ENCODE data around the gene HOXA6. TPM values are rescaled to one million over a fixed set of nuclear protein-coding genes. Genes with fewer than 3 reads are reported as not detected.

The HOXA6 gene
- total and polyA plus RNA-seq, 10 of the 15 experiments (the other 5 are each of a cell fraction or from before 2014, with no cell fraction given): 0.08 TPM; not detected in 9

- DNase-seq (ENCODE audit: low read depth, low spot score) (no peak), ATAC-seq (no peak), FAIRE-seq (no peak)
- in situ Hi-C loops (cut with MboI) (no loop called here), intact Hi-C loops (cut with micrococcal nuclease; ENCODE audit: unreplicated experiment) (no loop called here)
- Histone ChIP-seq H3K4me1 (ENCODE audit: control insufficient read depth, insufficient read depth, low read length) (no peaks in the 10 kb centered on the region; the same call in 1 of the 2 replicates), H2AFZ (ENCODE audit: control insufficient read depth, low read depth, low read length) (no peak overlapping the region), H3K27ac (ENCODE audit: control insufficient read depth, insufficient read depth) (no peak overlapping the region), H3K36me3 (ENCODE audit: control insufficient read depth in 2 of 2, insufficient read depth in 2 of 2, low read length in 1 of 2) (no peaks in the 10 kb centered on the region), H3K4me2 (ENCODE audit: control insufficient read depth, insufficient read depth) (no peak overlapping the region), H3K9ac (ENCODE audit: control insufficient read depth, insufficient read depth, low read length) (no peak overlapping the region), H3K79me2 (ENCODE audit: control insufficient read depth, insufficient read depth, low read length) (no peaks in the 10 kb centered on the region), H3K9me3 (replicated peaks; ENCODE audit: control insufficient read depth, insufficient read depth, low read length) (no peaks in the 10 kb centered on the region; the same call in 2 of the 3 replicates), H3K27me3 (replicated peaks in 1 of 2; ENCODE audit: control insufficient read depth in 2 of 2, insufficient read depth in 2 of 2, low read length in 1 of 2) (peaks cover 8 to 30% of the 10 kb centered on the region in 2 experiments), H3K4me3 (no peak overlapping the region), H4K20me1 (ENCODE audit: control insufficient read depth, insufficient read depth) (no peaks in the 10 kb centered on the region)
- ChIA-PET SMC1A (ENCODE audit: uncharacterized antibody, unreplicated experiment) (interaction anchor here (0.6 kb wide), 1 partner anchor 12 kb away, joined by 4 read pairs; no protein-coding TSS in a partner anchor), POLR2A (no interaction called here), CTCF (interaction anchor here (1.1 kb wide), 1 partner anchor 12 kb away, joined by 3 read pairs; no protein-coding TSS in a partner anchor), RAD21 (ENCODE audit: unreplicated experiment) (no interaction called here)
- no peak for TF ChIP-seq PKNOX1 (IDR thresholded peaks at IDR 0.05)
- TF ChIP-seq ZSCAN29 (IDR thresholded peaks at IDR 0.05): no peak
- no peak for TF ChIP-seq SUPT20H (IDR thresholded peaks at IDR 0.05; ENCODE audit: borderline replicate concordance, control insufficient read depth, low read depth, low read length)
- no peak for TF ChIP-seq MTA2 (IDR thresholded peaks at IDR 0.05; ENCODE audit: low read depth)
- no peak for TF ChIP-seq SUZ12 (IDR thresholded peaks at IDR 0.05; ENCODE audit: unreplicated experiment)
- TF ChIP-seq RBBP5 (conservative IDR thresholded peaks at IDR 0.05): no peak
- no peak for TF ChIP-seq CBFB (IDR thresholded peaks at IDR 0.05; ENCODE audit: low read depth)
- no peak for TF ChIP-seq NRF1 (conservative IDR thresholded peaks at IDR 0.05; ENCODE audit: low read depth, low read length)
- no peak for TF ChIP-seq KAT2A (conservative IDR thresholded peaks at IDR 0.05; ENCODE audit: control insufficient read depth, low read depth, low read length)
- no peak for TF ChIP-seq RUNX3 (IDR thresholded peaks at IDR 0.05; ENCODE audit: low read length)
- no peak for TF ChIP-seq HDAC2 (IDR thresholded peaks at IDR 0.05)
- no peak for TF ChIP-seq ATF3 (IDR thresholded peaks at IDR 0.05; ENCODE audit: borderline replicate concordance, extremely low read depth, low read depth, low read length)
- no peak for TF ChIP-seq USF1 (IDR thresholded peaks at IDR 0.05; ENCODE audit: borderline replicate concordance, extremely low read length, insufficient read depth, low read depth, low read length)
- no peak for TF ChIP-seq DPF2 (IDR thresholded peaks at IDR 0.05)
- no peak for TF ChIP-seq SMARCA5 (IDR thresholded peaks at IDR 0.05)
- TF ChIP-seq SKIL (IDR thresholded peaks at IDR 0.05; ENCODE audit: low read depth, poor library complexity, severe bottlenecking): no peak
- no peak for TF ChIP-seq BRCA1 (IDR thresholded peaks at IDR 0.05; ENCODE audit: low read depth, low read length)
- WGBS (ENCODE audit: insufficient coverage, insufficient replicate concordance, low lambda C conversion rate, missing lambda C conversion rate): 30% methylated on average over 4 of the region's 5 CpGs
- BruUV-seq (replicated peaks): no TSS peak
Measured at GRCh38 chr7:27146491-27147198, 929 bp downstream of the HOXA6 start.

Measured in GM12878 (cell line).